ENCODE data around the gene CCND3. TPM values are rescaled to one million over a fixed set of nuclear protein-coding genes. Genes with fewer than 3 reads are reported as not detected.

Gene CCND3
- total RNA-seq, 1 donor from 2014 or later: 130 TPM

- no peak overlapping the region for H3K4me3 ChIP-seq
- intact Hi-C loops (cut with DNase I): no loop called here
- H3K27me3 ChIP-seq: no peaks in the 10 kb centered on the region
- H3K9me3 ChIP-seq: no peaks in the 10 kb centered on the region
- H3K36me3 ChIP-seq: no peaks in the 10 kb centered on the region
- H3K4me1 ChIP-seq: no peaks in the 10 kb centered on the region
- no peak for TF ChIP-seq CTCF (IDR thresholded peaks at IDR 0.05)
- H3K27ac ChIP-seq: no peak overlapping the region
- no peak for DNase-seq (ENCODE audit: low spot score in 2 of 2)
These were observed 54.3 kb downstream of the CCND3 start for GRCh38 chr6:41887331-41887751.

GRCh38 chr6:41885930-41886329 lies 55.7 kb downstream of the CCND3 start:
- Histone ChIP-seq H3K27ac (no peak overlapping the region), H3K4me3 (no peak overlapping the region), H3K36me3 (no peaks in the 10 kb centered on the region), H3K9me3 (no peaks in the 10 kb centered on the region), H3K4me1 (no peaks in the 10 kb centered on the region), H3K27me3 (no peaks in the 10 kb centered on the region)
- no peak for TF ChIP-seq CTCF (IDR thresholded peaks at IDR 0.05)
- intact Hi-C loops (cut with DNase I): no loop called here
- DNase-seq (ENCODE audit: low spot score in 2 of 2): no peak

- TF ChIP-seq CTCF (IDR thresholded peaks at IDR 0.05): no peak
- DNase-seq (ENCODE audit: low spot score in 2 of 2): no peak
- no peaks in the 10 kb centered on the region for H3K27me3 ChIP-seq
- no peak overlapping the region for H3K4me3 ChIP-seq
- H3K36me3 ChIP-seq: no peaks in the 10 kb centered on the region
- intact Hi-C loops (cut with DNase I): no loop called here
- no peaks in the 10 kb centered on the region for H3K9me3 ChIP-seq
- no peaks in the 10 kb centered on the region for H3K4me1 ChIP-seq
- H3K27ac ChIP-seq: no peak overlapping the region
These were observed 56.7 kb downstream of the CCND3 start for GRCh38 chr6:41884957-41885356.

Other genes starting within 250 kb of the CCND3 start
- 18.6 TPM for gene TFEB, start 206.2 kb downstream of the CCND3 start, total RNA-seq
- 0.53 TPM for gene PGC, start 194.4 kb downstream of the CCND3 start, total RNA-seq
- gene FRS3, start 161.9 kb downstream of the CCND3 start, total RNA-seq: 26.0 TPM
- gene PRICKLE4, start 161.0 kb downstream of the CCND3 start, total RNA-seq: 15.5 TPM
- gene TOMM6, start 154.1 kb downstream of the CCND3 start, total RNA-seq: 79.9 TPM
- gene USP49, start 46.4 kb downstream of the CCND3 start, total RNA-seq: 8.7 TPM
- 13.5 TPM for gene MED20, start 20.7 kb downstream of the CCND3 start, total RNA-seq
- 1.6 TPM for gene BYSL, start 20.3 kb downstream of the CCND3 start, total RNA-seq
- gene TAF8, start 108.7 kb upstream of the CCND3 start, total RNA-seq: 26.0 TPM
- gene C6orf132, start 200.8 kb upstream of the CCND3 start, total RNA-seq: 1.3 TPM
- gene GUCA1A, start 231.6 kb upstream of the CCND3 start, total RNA-seq: 0.21 TPM

Measured in ascending aorta (tissue), 2 donors.